Endothelial cell of umbilical vein (primary cell): ENCODE measurements around the gene XRRA1. TPM values are rescaled to one million over a fixed set of nuclear protein-coding genes. Genes with fewer than 3 reads are reported as not detected.

ENCODE experiments used
- BruUV-seq: library from RNA; stranded (reverse); fragments of 400-500 nt; replicated peaks from 2 replicates; lab custom pipeline; 2021; lab: Mats Ljungman, UMichigan
- CTCF ChIA-PET: fragments of 300-600, 350-600 bp; sonication (Branson Sonifier 250); formaldehyde crosslinking; loops from one replicate; lab custom pipeline; 2021; ENCODE audit warnings: antibody characterized with exemption, inconsistent platforms; lab: Charles Lee
- POLR2A ChIA-PET: fragments of 300-600, 350-600 bp; sonication (Branson Sonifier 250); formaldehyde crosslinking; loops from one replicate; lab custom pipeline; 2021; ENCODE audit warnings: antibody characterized with exemption, inconsistent platforms; lab: Charles Lee
- DNase-seq: peaks from one replicate; pipeline ENCODE4 v3.0.0-alpha.2; 2011; ENCODE audit warnings: low read depth, low spot score
- FAIRE-seq: peaks from 2 replicates; lab custom pipeline; 2011; peaks lifted over from hg19 to GRCh38; lab: Jason Lieb, UNC
- H2AFZ ChIP-seq: 2 replicates; pipeline ENCODE4 v1.6.0; 2012; ENCODE audit warnings: low read depth, low read length, control low read depth, inconsistent platforms
- H3K27ac ChIP-seq: 2 replicates; pipeline ENCODE4 v1.5.1; 2011; ENCODE audit warnings: low read depth, mild to moderate bottlenecking, control low read depth, low read length, moderate library complexity; ENCODE audit not compliant: insufficient read depth
- H3K27me3 ChIP-seq, 2 experiments: 2 replicates each; pipeline versions ENCODE4 v1.6.0 to v1.6.1; 2011; ENCODE audit warnings: low read length in 2 of 2, mixed read lengths in 1 of 2; ENCODE audit not compliant: control insufficient read depth in 2 of 2, insufficient read depth in 2 of 2
- H3K36me3 ChIP-seq, 2 experiments: 2 replicates in 1 of 2; 3 replicates in 1 of 2; pipeline ENCODE4 v1.5.1; 2011; ENCODE audit warnings: low read length in 2 of 2, mild to moderate bottlenecking in 1 of 2, moderate library complexity in 1 of 2; ENCODE audit not compliant: control insufficient read depth in 2 of 2, insufficient read depth in 2 of 2; ENCODE audit errors: extremely low read depth in 1 of 2
- H3K4me1 ChIP-seq: 3 replicates; pipeline ENCODE4 v1.5.1; 2011; ENCODE audit warnings: mild to moderate bottlenecking, low read length; ENCODE audit not compliant: control insufficient read depth, insufficient read depth; ENCODE audit errors: extremely low read depth
- H3K4me2 ChIP-seq: 2 replicates; pipeline ENCODE4 v1.6.1; 2011; ENCODE audit warnings: low read length, control low read depth, mixed read lengths; ENCODE audit not compliant: insufficient read depth
- H3K4me3 ChIP-seq, 3 experiments: fragments of 200-600 bp in 1 of 3; sonication (generic), shearing (Covaris generic) in 1 of 3; replicated peaks in 1 of 3; 2 replicates each; pipeline ENCODE4 v1.5.1; 2011 to 2016; ENCODE audit warnings: control low read depth in 3 of 3, low read length in 3 of 3, mild to moderate bottlenecking in 2 of 3, inconsistent platforms in 1 of 3, low read depth in 1 of 3, moderate library complexity in 1 of 3; ENCODE audit not compliant: insufficient read depth in 1 of 3
- H3K79me2 ChIP-seq: 2 replicates; pipeline ENCODE4 v1.6.0; 2012; ENCODE audit warnings: low read length, inconsistent platforms; ENCODE audit not compliant: control insufficient read depth, insufficient read depth
- H3K9ac ChIP-seq: replicated peaks from 2 replicates; pipeline ENCODE3; 2011; ENCODE audit warnings: low read length, control low read depth; ENCODE audit not compliant: insufficient read depth; ENCODE audit errors: extremely low read depth
- H3K9me1 ChIP-seq: replicated peaks from 3 replicates; pipeline ENCODE4 v1.6.0; 2011; ENCODE audit warnings: mild to moderate bottlenecking, low read length; ENCODE audit not compliant: control insufficient read depth, insufficient read depth; ENCODE audit errors: extremely low read depth
- H3K9me3 ChIP-seq: replicated peaks from 2 replicates; pipeline ENCODE4 v1.5.1; 2012; ENCODE audit warnings: low read length, inconsistent platforms; ENCODE audit not compliant: control insufficient read depth, insufficient read depth
- H4K20me1 ChIP-seq: replicated peaks from 2 replicates; pipeline ENCODE3; 2011; ENCODE audit warnings: mild to moderate bottlenecking, low read length; ENCODE audit not compliant: control insufficient read depth, insufficient read depth; ENCODE audit errors: extremely low read depth
- CTCF ChIP-seq, 2 donors: IDR thresholded peaks; 1 replicate in 1 of 2; 2 replicates in 1 of 2; pipeline ENCODE4 v1.5.1; 2011; ENCODE audit warnings: low read length in 2 of 2, mild to moderate bottlenecking in 2 of 2, moderate library complexity in 2 of 2, control low read depth in 1 of 2, inconsistent platforms in 1 of 2, low read depth in 1 of 2; ENCODE audit not compliant: insufficient read depth in 1 of 2; ENCODE audit errors: extremely low read depth in 1 of 2
- EZH2 ChIP-seq: IDR thresholded peaks from 2 replicates; pipeline ENCODE4 v1.6.1; 2012; ENCODE audit warnings: borderline replicate concordance, low read depth, mild to moderate bottlenecking, moderate library complexity, low read length, inconsistent platforms; ENCODE audit not compliant: severe bottlenecking
- FOS ChIP-seq: IDR thresholded peaks from 2 replicates; pipeline ENCODE4 v1.6.1; 2011; ENCODE audit warnings: mild to moderate bottlenecking, low read length, moderate library complexity, borderline replicate concordance; ENCODE audit not compliant: insufficient read depth
- GATA2 ChIP-seq: IDR thresholded peaks from 2 replicates; pipeline ENCODE4 v1.7.0; 2011; ENCODE audit warnings: low read depth, mild to moderate bottlenecking, moderate library complexity, mixed read lengths, low read length; ENCODE audit not compliant: insufficient read length, insufficient read depth
- JUN ChIP-seq: IDR thresholded peaks from 2 replicates; pipeline ENCODE4 v1.6.1; 2011; ENCODE audit warnings: borderline replicate concordance, low read depth; ENCODE audit not compliant: insufficient read length, insufficient read depth
- MAX ChIP-seq: IDR thresholded peaks from 2 replicates; pipeline ENCODE4 v1.6.1; 2011; ENCODE audit not compliant: insufficient read depth, insufficient read length
- MYC ChIP-seq: IDR thresholded peaks from one replicate; pipeline ENCODE4 v1.6.1; 2011; ENCODE audit warnings: mild to moderate bottlenecking, low read depth, low read length
- POLR2A ChIP-seq: IDR thresholded peaks from 2 replicates; pipeline ENCODE4 v1.6.1; 2012; ENCODE audit warnings: low read depth, mild to moderate bottlenecking, control low read depth, low read length
- POLR2AphosphoS5 ChIP-seq: IDR thresholded peaks from 2 replicates; pipeline ENCODE4 v1.6.1; 2012; ENCODE audit warnings: low read depth, mild to moderate bottlenecking, control low read depth, low read length, moderate library complexity; ENCODE audit not compliant: insufficient read depth
- dilution Hi-C: fragments of 300-500 bp; cut with MboI; formaldehyde crosslinking; loops from one replicate; pipeline ENCODE4 v1.15.0; 2019; ENCODE audit warnings: low sequenced_read_pairs; ENCODE audit not compliant: extremely low pct_ligation_motif_present
- intact Hi-C: fragments of 100-400 bp; cut with micrococcal nuclease; formaldehyde crosslinking; loops from one replicate; pipeline ENCODE4 v1.10.0; 2022
- polyA plus RNA-seq, 4 experiments: library from polyadenylated mRNA; depleted of rRNA in 3 of 4; stranded (reverse) in 3 of 4; unstranded in 1 of 4; fragments of >200 nt; gene quantifications; 2 replicates each; pipeline versions ENCODE4 v1.2.1 to v1.2.3, GENCODE V29; 2011 to 2012; ENCODE audit warnings: missing spikeins in 1 of 4
- total RNA-seq: library from RNA; stranded (reverse); gene quantifications from 2 replicates; pipeline ENCODE4 v1.2.3, GENCODE V29; 2021

XRRA1 gene
- total and polyA plus RNA-seq, 2 donors (not counting 3 experiments of a cell fraction or from before 2014, with no cell fraction given): 8.6 to 11.2 TPM

- Histone ChIP-seq H3K9me3 (no peaks in the 10 kb centered on the region), H3K27me3 (no peaks in the 10 kb centered on the region), H3K79me2 (no peaks in the 10 kb centered on the region), H4K20me1 (no peaks in the 10 kb centered on the region), H3K36me3 (peaks cover 2% of the 10 kb centered on the region in 2 experiments), H3K27ac (no peak overlapping the region), H3K9me1 (no peaks in the 10 kb centered on the region), H3K4me2 (peak overlapping the region; percentile 20), H3K4me1 (peaks cover 11% of the 10 kb centered on the region), H3K9ac (no peak overlapping the region), H2AFZ (no peak overlapping the region), H3K4me3 (no peak overlapping the region)
- peak; percentile 54 for DNase-seq
- POLR2A ChIA-PET: no interaction called here
- TF ChIP-seq MYC (no peak), MAX (no peak), FOS (no peak), EZH2 (no peak), POLR2AphosphoS5 (no peak), GATA2 (peak; percentile 76), JUN (no peak), CTCF (IDR thresholded peaks at IDR 0.05; ENCODE audit: extremely low read depth in 1 of 2, insufficient read depth in 1 of 2, low read depth in 1 of 2, low read length in 2 of 2) (no peak), POLR2A (no peak)
- FAIRE-seq: peak; percentile 18
- CTCF ChIA-PET: interaction anchor here (0.9 to 1.1 kb wide), 4 partner anchors 24 to 203 kb away, joined by 3 read pairs; no protein-coding TSS in a partner anchor
- intact Hi-C loops: no loop called here
- no TSS peak for BruUV-seq
- dilution Hi-C loops: loop anchor here (25.0 kb wide), 1 partner anchor 107 kb away; no protein-coding TSS in a partner anchor
Observed at GRCh38 chr11:74905326-74905725, 43.6 kb downstream of the XRRA1 start.
